Spinal cord (tissue), 10 donors: ENCODE measurements around the gene SLC25A21. TPM values are rescaled to one million over a fixed set of nuclear protein-coding genes. Genes with fewer than 3 reads are reported as not detected.
"Not testable (repeated sequence)": the region's sequence is repeated elsewhere in the genome, so short reads cannot be mapped to it uniquely, and the experiment has no call there.

Experiments
- DNase-seq, 6 donors: peaks; one replicate each; pipeline versions ENCODE4 v3.0.0 to v3.0.0-alpha.2; 2013 to 2015; ENCODE audit warnings: low spot score in 6 of 6, low read depth in 4 of 6
- H3K27ac ChIP-seq: one replicate; pipeline ENCODE4 v1.5.1; 2013; ENCODE audit warnings: low read depth, low read length, control low read depth
- H3K27me3 ChIP-seq: one replicate; pipeline ENCODE4 v1.6.1; 2013; ENCODE audit warnings: low read length; ENCODE audit not compliant: control insufficient read depth, insufficient read depth
- H3K36me3 ChIP-seq: one replicate; pipeline ENCODE4 v1.6.1; 2013; ENCODE audit warnings: low read length; ENCODE audit not compliant: control insufficient read depth, insufficient read depth
- H3K4me1 ChIP-seq: one replicate; pipeline ENCODE4 v1.6.1; 2013; ENCODE audit warnings: low read length; ENCODE audit not compliant: control insufficient read depth, insufficient read depth
- H3K4me3 ChIP-seq: one replicate; pipeline ENCODE4 v1.5.1; 2013; ENCODE audit warnings: low read depth, low read length, control low read depth
- H3K9me3 ChIP-seq: one replicate; pipeline ENCODE4 v1.6.1; 2013; ENCODE audit warnings: low read length; ENCODE audit not compliant: control insufficient read depth, insufficient read depth
- WGBS: methylation state at CpG from one replicate; pipeline ENCODE4 v1.1.5; 2013; ENCODE audit warnings: missing lambda C conversion rate; ENCODE audit not compliant: insufficient coverage; 5-methylcytosine and 5-hydroxymethylcytosine counted together
- long read RNA-seq, 4 donors: transcript quantifications; one replicate each; lab custom pipeline, GENCODE V29; 2026
- polyA plus RNA-seq, 2 donors: library from polyadenylated mRNA; unstranded; fragments of 120-200 nt; gene quantifications; one replicate each; pipeline ENCODE4 v1.2.1, GENCODE V29; 2013; ENCODE audit not compliant: insufficient read length in 2 of 2
- total RNA-seq, 2 donors: library from RNA; depleted of rRNA in 1 of 2; stranded (reverse); fragments of 120-200 nt in 1 of 2; fragments of >200 nt in 1 of 2; gene quantifications; one replicate each; pipeline versions ENCODE4 v1.2.3 to v1.2.4, GENCODE V29; 2013 to 2014
- donor health status: healthy.

Gene SLC25A21
- total RNA-seq: 1 to 10 TPM in 1 of 2 donors, under 1 TPM in 1; 0.99 to 4.5 TPM
- polyA plus RNA-seq: 1 to 10 TPM; 2.2 to 2.7 TPM
- long read RNA-seq, donor 1: 0 reads
- long read RNA-seq, donor 2, partial matches to known transcripts: 6 of 6 reads
- long read RNA-seq, donor 2, other reads (novel, unspliced or antisense): 0 of 6 reads
- long read RNA-seq, donor 3: 0 reads
- long read RNA-seq, donor 4, partial matches to known transcripts: 32 of 32 reads
- long read RNA-seq, donor 4, other reads (novel, unspliced or antisense): 0 of 32 reads

- Histone ChIP-seq H3K4me1 (peaks cover 9% of the 10 kb centered on the region), H3K9me3 (no peaks in the 10 kb centered on the region), H3K27me3 (no peaks in the 10 kb centered on the region), H3K4me3 (peak within 1 kb of the TSS; percentile 68), H3K36me3 (no peaks in the 10 kb centered on the region), H3K27ac (peak within 1 kb of the TSS; percentile 92)
- peak; percentile 69 to 93 (median 78) for DNase-seq
- WGBS: under 1% methylated on average over 66 of the region's 66 CpGs
Observed at GRCh38 chr14:37172024-37172869, at the start of gene SLC25A21. SLC25A21 (minus strand) TSS chr14:37172606.

GRCh38 chr14:37221073-37221472 is 48.7 kb upstream of the SLC25A21 start:
- no peak for DNase-seq
- Histone ChIP-seq H3K27ac (no peak overlapping the region), H3K27me3 (no peaks in the 10 kb centered on the region), H3K9me3 (peaks cover 4% of the 10 kb centered on the region), H3K4me3 (no peak overlapping the region), H3K4me1 (no peaks in the 10 kb centered on the region), H3K36me3 (no peaks in the 10 kb centered on the region)
- WGBS: 100% methylated on average over 1 of the region's 3 CpGs

GRCh38 chr14:37215345-37215744 is 42.9 kb upstream of the SLC25A21 start:
- H3K27ac ChIP-seq: no peak overlapping the region
- H3K9me3 ChIP-seq: no peaks in the 10 kb centered on the region
- no peaks in the 10 kb centered on the region for H3K27me3 ChIP-seq
- no peak for DNase-seq
- WGBS: no CpG with 5 or more reads among the region's 3 CpGs
- H3K36me3 ChIP-seq: no peaks in the 10 kb centered on the region
- no peaks in the 10 kb centered on the region for H3K4me1 ChIP-seq
- no peak overlapping the region for H3K4me3 ChIP-seq

- H3K36me3 ChIP-seq: no peaks in the 10 kb centered on the region
Observed at GRCh38 chr14:37213016-37213415, 40.6 kb upstream of the SLC25A21 start.

GRCh38 chr14:37210448-37210847 is 38.0 kb upstream of the SLC25A21 start:
- H3K4me1 ChIP-seq: no peaks in the 10 kb centered on the region
- DNase-seq: no peak
- peaks cover 9% of the 10 kb centered on the region for H3K9me3 ChIP-seq
- no peaks in the 10 kb centered on the region for H3K36me3 ChIP-seq
- H3K27me3 ChIP-seq: no peaks in the 10 kb centered on the region
- no peak overlapping the region for H3K27ac ChIP-seq
- WGBS: 95% methylated on average over 5 of the region's 6 CpGs
- no peak overlapping the region for H3K4me3 ChIP-seq

More at GRCh38 chr14:37213016-37213415, 40.6 kb upstream of the SLC25A21 start:
- Histone ChIP-seq H3K27ac (no peak overlapping the region), H3K27me3 (no peaks in the 10 kb centered on the region), H3K9me3 (no peaks in the 10 kb centered on the region), H3K4me3 (no peak overlapping the region), H3K4me1 (no peaks in the 10 kb centered on the region)
- DNase-seq: no peak

GRCh38 chr14:37209617-37210016 is 37.2 kb upstream of the SLC25A21 start:
- H3K4me1 ChIP-seq, H3K27ac ChIP-seq, DNase-seq, H3K9me3 ChIP-seq, H3K36me3 ChIP-seq, H3K27me3 ChIP-seq, H3K4me3 ChIP-seq: not testable (repeated sequence)
- WGBS: no CpG with 5 or more reads among the region's 2 CpGs

GRCh38 chr14:37205623-37206605 is 33.5 kb upstream of the SLC25A21 start:
- not testable (repeated sequence) for DNase-seq, H3K4me1 ChIP-seq, H3K36me3 ChIP-seq, H3K27me3 ChIP-seq, H3K9me3 ChIP-seq, H3K4me3 ChIP-seq, H3K27ac ChIP-seq
- 97% methylated on average over 5 of the region's 7 CpGs for WGBS

GRCh38 chr14:37203423-37203822 is 31.0 kb upstream of the SLC25A21 start:
- WGBS: 86% methylated on average over 1 of the region's 1 CpG
- no peaks in the 10 kb centered on the region for H3K4me1 ChIP-seq
- no peaks in the 10 kb centered on the region for H3K27me3 ChIP-seq
- no peaks in the 10 kb centered on the region for H3K36me3 ChIP-seq
- no peak for DNase-seq
- no peak overlapping the region for H3K4me3 ChIP-seq
- peaks cover 9% of the 10 kb centered on the region for H3K9me3 ChIP-seq
- H3K27ac ChIP-seq: no peak overlapping the region

GRCh38 chr14:37202812-37203211 is 30.4 kb upstream of the SLC25A21 start:
- no peak overlapping the region for H3K4me3 ChIP-seq

More at GRCh38 chr14:37202812-37203211, 30.4 kb upstream of the SLC25A21 start:
- no CpG with 5 or more reads among the region's 2 CpGs for WGBS
- Histone ChIP-seq H3K27me3 (no peaks in the 10 kb centered on the region), H3K9me3 (peaks cover 8% of the 10 kb centered on the region), H3K4me1 (no peaks in the 10 kb centered on the region), H3K36me3 (no peaks in the 10 kb centered on the region), H3K27ac (no peak overlapping the region)
- DNase-seq: no peak
